ENCODE data around the gene VPS16. TPM values are rescaled to one million over a fixed set of nuclear protein-coding genes. Genes with fewer than 3 reads are reported as not detected.

VPS16 gene
- total RNA-seq, 1 donor from 2014 or later: 19.3 TPM

GRCh38 chr20:2833761-2834160, 6.8 kb upstream of the VPS16 start:
- no peak for ATAC-seq
- DNase-seq (ENCODE audit: low spot score): no peak

- ATAC-seq (no peak), DNase-seq (ENCODE audit: low spot score) (no peak)
Measured at GRCh38 chr20:2834401-2835110, 6.0 kb upstream of the VPS16 start.

GRCh38 chr20:2835331-2835796, 5.2 kb upstream of the VPS16 start:
- ATAC-seq (no peak), DNase-seq (ENCODE audit: low spot score) (no peak)

GRCh38 chr20:2836035-2836434, 4.5 kb upstream of the VPS16 start:
- ATAC-seq (no peak), DNase-seq (ENCODE audit: low spot score) (no peak)

- no peak for ATAC-seq
- DNase-seq (ENCODE audit: low spot score): peak; percentile 10
Measured at GRCh38 chr20:2837221-2837960, 3.2 kb upstream of the VPS16 start.

- ATAC-seq: no peak
- DNase-seq (ENCODE audit: low spot score): no peak
Measured at GRCh38 chr20:2838170-2838797, 2.3 kb upstream of the VPS16 start.

GRCh38 chr20:2838847-2839671, 1.5 kb upstream of the VPS16 start:
- DNase-seq (ENCODE audit: low spot score) (no peak), ATAC-seq (no peak)

GRCh38 chr20:2839732-2840137, 810 bp upstream of the VPS16 start:
- DNase-seq (ENCODE audit: low spot score): no peak
- no peak for ATAC-seq

GRCh38 chr20:2840967-2841531, 504 bp downstream of the VPS16 start:
- peak; percentile 55 for ATAC-seq
- DNase-seq (ENCODE audit: low spot score): peak; percentile 58

GRCh38 chr20:2845607-2846006, 5.1 kb downstream of the VPS16 start:
- no peak for ATAC-seq

GRCh38 chr20:2846698-2847097, 6.2 kb downstream of the VPS16 start:
- ATAC-seq (no peak), DNase-seq (ENCODE audit: low spot score) (peak; percentile 6)

More at GRCh38 chr20:2845607-2846006, 5.1 kb downstream of the VPS16 start:
- peak; percentile 3 for DNase-seq (ENCODE audit: low spot score)

- DNase-seq (ENCODE audit: low spot score): peak; percentile 14
- ATAC-seq: no peak
Measured at GRCh38 chr20:2847802-2848201, 7.3 kb downstream of the VPS16 start.

- ATAC-seq (no peak), DNase-seq (ENCODE audit: low spot score) (no peak)
Measured at GRCh38 chr20:2849529-2849928, 9.0 kb downstream of the VPS16 start.

- ATAC-seq (no peak), DNase-seq (ENCODE audit: low spot score) (no peak)
Measured at GRCh38 chr20:2851086-2851485, 10.5 kb downstream of the VPS16 start.

- ATAC-seq (no peak), DNase-seq (ENCODE audit: low spot score) (no peak)
Measured at GRCh38 chr20:2858591-2858990, 18.0 kb downstream of the VPS16 start.

GRCh38 chr20:2859330-2860121, 19.0 kb downstream of the VPS16 start:
- ATAC-seq (no peak), DNase-seq (ENCODE audit: low spot score) (no peak)

- DNase-seq (ENCODE audit: low spot score) (no peak), ATAC-seq (no peak)
Measured at GRCh38 chr20:2864626-2865025, 24.1 kb downstream of the VPS16 start.

- ATAC-seq (no peak), DNase-seq (ENCODE audit: low spot score) (peak; percentile 32)
Measured at GRCh38 chr20:2865101-2865500, 24.6 kb downstream of the VPS16 start.

- ATAC-seq (peak; percentile 41), DNase-seq (ENCODE audit: low spot score) (peak; percentile 28)
Measured at GRCh38 chr20:2865630-2866029, 25.1 kb downstream of the VPS16 start.

GRCh38 chr20:2866236-2866635, 25.7 kb downstream of the VPS16 start:
- peak; percentile 40 for DNase-seq (ENCODE audit: low spot score)
- ATAC-seq: no peak

All from left lobe of liver (tissue), 2 donors.